ENCODE measurements around the gene LRMDA. TPM values are rescaled to one million over a fixed set of nuclear protein-coding genes. Genes with fewer than 3 reads are reported as not detected.

Gene LRMDA
- total RNA-seq, 1 experiment from 2014 or later, result 4.8 TPM

DNA sequence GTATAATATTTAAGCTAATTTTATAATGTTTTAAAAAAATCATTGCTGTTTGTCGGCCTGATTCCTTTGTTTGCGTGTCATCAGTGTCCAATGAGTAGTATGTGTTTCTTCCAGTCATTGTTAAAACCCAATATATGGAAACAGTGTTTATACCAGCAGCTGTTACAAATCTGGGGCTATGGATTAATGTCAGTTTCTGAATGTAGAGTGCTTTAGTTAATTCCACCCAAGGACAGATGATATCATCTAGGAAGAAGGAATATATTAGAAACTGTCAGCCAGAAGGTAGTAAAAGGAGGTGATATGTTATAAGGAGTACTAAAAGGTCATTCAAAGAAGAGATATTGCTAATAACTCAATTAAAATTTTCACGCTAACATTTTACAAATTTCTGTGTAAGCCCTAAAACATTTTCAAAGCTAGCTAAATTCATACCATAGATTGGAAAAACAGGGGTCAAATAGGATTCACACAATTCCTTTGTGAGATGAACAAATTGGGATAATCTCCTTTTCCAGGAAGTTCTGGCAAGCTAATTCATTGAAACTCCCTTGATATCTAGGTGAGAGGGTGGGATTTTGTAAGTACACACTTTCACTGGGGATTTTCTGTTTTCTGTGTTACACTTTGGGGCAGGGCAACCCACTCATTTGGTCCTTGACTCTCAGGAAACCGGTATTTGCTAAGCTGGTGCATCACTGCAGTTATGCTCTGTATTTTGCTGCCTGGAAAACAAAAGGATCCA lies 448.8 kb downstream of the LRMDA start:
- Histone ChIP-seq H3K4me2 (ENCODE audit: low read length) (no peak overlapping the region), H3K27me3 (ENCODE audit: insufficient read depth, low read length) (0 out of 2 replicates have a peak, but pooled peaks cover 5% of the 10 kb centered on the region), H2AFZ (ENCODE audit: low read depth, low read length, poor library complexity, severe bottlenecking) (no peak overlapping the region), H3K27ac (ENCODE audit: low read depth, low read length) (no peak overlapping the region), H3K9ac (ENCODE audit: low read length) (no peak overlapping the region), H4K20me1 (ENCODE audit: insufficient read depth) (no peaks in the 10 kb centered on the region), H3K9me3 (ENCODE audit: control insufficient read depth in 1 of 2, insufficient read depth in 1 of 2, low read depth in 1 of 2, low read length in 2 of 2) (no peaks in the 10 kb centered on the region), H3K4me3 (replicated peaks in 1 of 2; ENCODE audit: low read depth in 1 of 2, low read length in 2 of 2) (no peak overlapping the region), H3K9me2 (ENCODE audit: insufficient read depth) (no peaks in the 10 kb centered on the region), H3K79me2 (ENCODE audit: insufficient read depth, low read length) (no peaks in the 10 kb centered on the region), H3K36me3 (ENCODE audit: control insufficient read depth in 1 of 2, insufficient read depth in 2 of 2, low read length in 2 of 2) (no peaks in the 10 kb centered on the region), H3K4me1 (ENCODE audit: control insufficient read depth in 1 of 2, insufficient read depth in 2 of 2, low read length in 2 of 2) (no peaks in the 10 kb centered on the region)
- ATAC-seq, result no peak
- CTCF ChIA-PET, result no interaction called here
- no peak for DNase-seq (ENCODE audit: low read depth, low spot score)
- RAD21 ChIA-PET (ENCODE audit: low non-redundant PET in 1 of 2, low total read pairs in 2 of 2, uncharacterized antibody in 2 of 2, unreplicated experiment in 2 of 2), result no interaction called here
- intact Hi-C loops (cut with micrococcal nuclease), result no loop called here
- TF ChIP-seq MAX (IDR thresholded peaks at IDR 0.05) (no peak), ZNF274 (IDR thresholded peaks at IDR 0.05; ENCODE audit: low read depth, low read length) (no peak), POLR2AphosphoS5 (IDR thresholded peaks at IDR 0.05; ENCODE audit: low read depth, low read length) (no peak), EGR1 (IDR thresholded peaks at IDR 0.05; ENCODE audit: low read depth) (no peak), CBX3 (IDR thresholded peaks at IDR 0.05; ENCODE audit: low read depth) (no peak), SRF (IDR thresholded peaks at IDR 0.05; ENCODE audit: low read depth) (no peak), SIN3A (IDR thresholded peaks at IDR 0.05; ENCODE audit: low read depth) (no peak), YY1 (IDR thresholded peaks at IDR 0.05; ENCODE audit: extremely low read depth, insufficient replicate concordance, low read depth, low read length) (no peak), EZH2phosphoT487 (IDR thresholded peaks at IDR 0.05; ENCODE audit: borderline replicate concordance) (no peak), SP1 (IDR thresholded peaks at IDR 0.05; ENCODE audit: low read depth) (no peak), RAD21 (IDR thresholded peaks at IDR 0.05; ENCODE audit: low read depth) (no peak), ZFX (IDR thresholded peaks at IDR 0.05) (no peak), POLR2A (IDR thresholded peaks at IDR 0.05; ENCODE audit: borderline replicate concordance, extremely low read depth, insufficient read depth, insufficient read length) (no peak), REST (IDR thresholded peaks at IDR 0.05; ENCODE audit: low read depth) (no peak), FOSL1 (IDR thresholded peaks at IDR 0.05; ENCODE audit: low read depth) (no peak), ELF1 (IDR thresholded peaks at IDR 0.05; ENCODE audit: borderline replicate concordance, low read depth) (no peak)
- TF ChIP-seq, protein P1, sequence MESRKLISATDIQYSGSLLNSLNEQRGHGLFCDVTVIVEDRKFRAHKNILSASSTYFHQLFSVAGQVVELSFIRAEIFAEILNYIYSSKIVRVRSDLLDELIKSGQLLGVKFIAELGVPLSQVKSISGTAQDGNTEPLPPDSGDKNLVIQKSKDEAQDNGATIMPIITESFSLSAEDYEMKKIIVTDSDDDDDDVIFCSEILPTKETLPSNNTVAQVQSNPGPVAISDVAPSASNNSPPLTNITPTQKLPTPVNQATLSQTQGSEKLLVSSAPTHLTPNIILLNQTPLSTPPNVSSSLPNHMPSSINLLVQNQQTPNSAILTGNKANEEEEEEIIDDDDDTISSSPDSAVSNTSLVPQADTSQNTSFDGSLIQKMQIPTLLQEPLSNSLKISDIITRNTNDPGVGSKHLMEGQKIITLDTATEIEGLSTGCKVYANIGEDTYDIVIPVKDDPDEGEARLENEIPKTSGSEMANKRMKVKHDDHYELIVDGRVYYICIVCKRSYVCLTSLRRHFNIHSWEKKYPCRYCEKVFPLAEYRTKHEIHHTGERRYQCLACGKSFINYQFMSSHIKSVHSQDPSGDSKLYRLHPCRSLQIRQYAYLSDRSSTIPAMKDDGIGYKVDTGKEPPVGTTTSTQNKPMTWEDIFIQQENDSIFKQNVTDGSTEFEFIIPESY (IDR thresholded peaks at IDR 0.05; ENCODE audit: extremely low read depth, insufficient replicate concordance, low read length), result no peak
- TF ChIP-seq, protein P2, sequence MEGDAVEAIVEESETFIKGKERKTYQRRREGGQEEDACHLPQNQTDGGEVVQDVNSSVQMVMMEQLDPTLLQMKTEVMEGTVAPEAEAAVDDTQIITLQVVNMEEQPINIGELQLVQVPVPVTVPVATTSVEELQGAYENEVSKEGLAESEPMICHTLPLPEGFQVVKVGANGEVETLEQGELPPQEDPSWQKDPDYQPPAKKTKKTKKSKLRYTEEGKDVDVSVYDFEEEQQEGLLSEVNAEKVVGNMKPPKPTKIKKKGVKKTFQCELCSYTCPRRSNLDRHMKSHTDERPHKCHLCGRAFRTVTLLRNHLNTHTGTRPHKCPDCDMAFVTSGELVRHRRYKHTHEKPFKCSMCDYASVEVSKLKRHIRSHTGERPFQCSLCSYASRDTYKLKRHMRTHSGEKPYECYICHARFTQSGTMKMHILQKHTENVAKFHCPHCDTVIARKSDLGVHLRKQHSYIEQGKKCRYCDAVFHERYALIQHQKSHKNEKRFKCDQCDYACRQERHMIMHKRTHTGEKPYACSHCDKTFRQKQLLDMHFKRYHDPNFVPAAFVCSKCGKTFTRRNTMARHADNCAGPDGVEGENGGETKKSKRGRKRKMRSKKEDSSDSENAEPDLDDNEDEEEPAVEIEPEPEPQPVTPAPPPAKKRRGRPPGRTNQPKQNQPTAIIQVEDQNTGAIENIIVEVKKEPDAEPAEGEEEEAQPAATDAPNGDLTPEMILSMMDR (IDR thresholded peaks at IDR 0.05 in 2 of 3, conservative IDR thresholded peaks at IDR 0.05 in 1 of 3; ENCODE audit: borderline replicate concordance in 1 of 3, insufficient read depth in 1 of 3, low read depth in 2 of 3, low read length in 2 of 3), result no peak
- POLR2A ChIA-PET, result no interaction called here
- BruUV-seq (replicated peaks), result no TSS peak

Measured in HCT116 (cell line).